ENCODE measurements around the gene RYR2. TPM values are rescaled to one million over a fixed set of nuclear protein-coding genes. Genes with fewer than 3 reads are reported as not detected.

The RYR2 gene
- polyA plus RNA-seq, 1 experiment = not detected

- ChIA-PET CTCF (no interaction called here), POLR2A (no interaction called here)
- no peak for TF ChIP-seq CTCF (IDR thresholded peaks at IDR 0.05; ENCODE audit: insufficient read depth, low read depth, low read length)
- no peak overlapping the region for H3K4me3 ChIP-seq (ENCODE audit: low read depth, low read length)
- no peaks in the 10 kb centered on the region for H3K36me3 ChIP-seq (ENCODE audit: control insufficient read depth, insufficient read depth, low read length)
- DNase-seq (ENCODE audit: low read depth) = no peak
- no peaks in the 10 kb centered on the region for H3K27me3 ChIP-seq (ENCODE audit: control insufficient read depth, insufficient read depth, low read length)
These were observed 809.3 kb downstream of the RYR2 start for GRCh38 chr1:237851210-237851845.

- TF ChIP-seq CTCF (IDR thresholded peaks at IDR 0.05; ENCODE audit: insufficient read depth, low read depth, low read length) = no peak
- H3K4me3 ChIP-seq (ENCODE audit: low read depth, low read length) = no peak overlapping the region
- no peak for DNase-seq (ENCODE audit: low read depth)
- ChIA-PET POLR2A (no interaction called here), CTCF (no interaction called here)
- no peaks in the 10 kb centered on the region for H3K36me3 ChIP-seq (ENCODE audit: control insufficient read depth, insufficient read depth, low read length)
- no peaks in the 10 kb centered on the region for H3K27me3 ChIP-seq (ENCODE audit: control insufficient read depth, insufficient read depth, low read length)
These were observed 810.4 kb downstream of the RYR2 start for GRCh38 chr1:237852342-237852741.

GRCh38 chr1:237857455-237857854 lies 815.5 kb downstream of the RYR2 start:
- Histone ChIP-seq H3K36me3 (ENCODE audit: control insufficient read depth, insufficient read depth, low read length) (no peaks in the 10 kb centered on the region), H3K4me3 (ENCODE audit: low read depth, low read length) (no peak overlapping the region), H3K27me3 (ENCODE audit: control insufficient read depth, insufficient read depth, low read length) (no peaks in the 10 kb centered on the region)
- CTCF ChIA-PET = no interaction called here
- DNase-seq (ENCODE audit: low read depth) = no peak
- POLR2A ChIA-PET = no interaction called here
- no peak for TF ChIP-seq CTCF (IDR thresholded peaks at IDR 0.05; ENCODE audit: insufficient read depth, low read depth, low read length)

- ChIA-PET POLR2A (no interaction called here), CTCF (no interaction called here)
- H3K27me3 ChIP-seq (ENCODE audit: control insufficient read depth, insufficient read depth, low read length) = no peaks in the 10 kb centered on the region
- H3K36me3 ChIP-seq (ENCODE audit: control insufficient read depth, insufficient read depth, low read length) = no peaks in the 10 kb centered on the region
- DNase-seq (ENCODE audit: low read depth) = no peak
- TF ChIP-seq CTCF (IDR thresholded peaks at IDR 0.05; ENCODE audit: insufficient read depth, low read depth, low read length) = no peak
- no peak overlapping the region for H3K4me3 ChIP-seq (ENCODE audit: low read depth, low read length)
These were observed 817.0 kb downstream of the RYR2 start for GRCh38 chr1:237858992-237859391.

GRCh38 chr1:237861944-237862343 lies 820.0 kb downstream of the RYR2 start:
- POLR2A ChIA-PET = no interaction called here
- no peak for DNase-seq (ENCODE audit: low read depth)
- H3K4me3 ChIP-seq (ENCODE audit: low read depth, low read length) = no peak overlapping the region
- no peak for TF ChIP-seq CTCF (IDR thresholded peaks at IDR 0.05; ENCODE audit: insufficient read depth, low read depth, low read length)
- H3K36me3 ChIP-seq (ENCODE audit: control insufficient read depth, insufficient read depth, low read length) = no peaks in the 10 kb centered on the region
- H3K27me3 ChIP-seq (ENCODE audit: control insufficient read depth, insufficient read depth, low read length) = no peaks in the 10 kb centered on the region
- CTCF ChIA-PET = no interaction called here

Measured in BJ (cell line).